ENCODE data around the gene SERPINB11. TPM values are rescaled to one million over a fixed set of nuclear protein-coding genes. Genes with fewer than 3 reads are reported as not detected.

Gene SERPINB11
- total RNA-seq, 1 experiment from 2014 or later, result not detected

GRCh38 chr18:63684718-63685117 lies 18.0 kb upstream of the SERPINB11 start:
- DNase-seq (ENCODE audit: low spot score) (no peak), ATAC-seq (no peak)
- TF ChIP-seq SMAD4 (CRISPR knock-in tag; IDR thresholded peaks at IDR 0.05) (no peak), ZNF396 (CRISPR knock-in tag; IDR thresholded peaks at IDR 0.05; ENCODE audit: borderline replicate concordance) (no peak), OVOL2 (CRISPR knock-in tag; IDR thresholded peaks at IDR 0.05; ENCODE audit: borderline replicate concordance) (no peak), NFYB (CRISPR knock-in tag; conservative IDR thresholded peaks at IDR 0.05; ENCODE audit: low read depth) (no peak), GABPB1 (CRISPR knock-in tag; IDR thresholded peaks at IDR 0.05) (no peak), ETV6 (CRISPR knock-in tag; IDR thresholded peaks at IDR 0.05) (no peak), ZNF232 (CRISPR knock-in tag; IDR thresholded peaks at IDR 0.05) (no peak), HMGXB4 (CRISPR knock-in tag; IDR thresholded peaks at IDR 0.05) (no peak), ATF3 (CRISPR knock-in tag; conservative IDR thresholded peaks at IDR 0.05) (no peak), ZNF317 (CRISPR knock-in tag; IDR thresholded peaks at IDR 0.05; ENCODE audit: borderline replicate concordance, low read depth) (no peak)
- no peak overlapping the region for H3K27ac Mint-ChIP-seq
- no peaks in the 10 kb centered on the region; the same call in 1 of the 2 replicates for H3K27me3 Mint-ChIP-seq (ENCODE audit: low read depth)
- H3K9me3 Mint-ChIP-seq, result peaks cover 20% of the 10 kb centered on the region
- H3K4me1 Mint-ChIP-seq, result peaks cover 15% of the 10 kb centered on the region
- H3K4me3 Mint-ChIP-seq, result no peak overlapping the region
- H3K36me3 Mint-ChIP-seq, result peaks cover 3% of the 10 kb centered on the region; the same call in 1 of the 2 replicates
- POLR2A ChIA-PET, result no interaction called here
- CTCF ChIA-PET, result interaction anchor here (0.7 to 0.9 kb wide), 2 partner anchors 100 to 174 kb away, joined by 3 to 4 read pairs; no protein-coding TSS in a partner anchor

- Mint-ChIP-seq H3K27me3 (ENCODE audit: low read depth) (no peaks in the 10 kb centered on the region; the same call in 1 of the 2 replicates), H3K36me3 (peaks cover 13% of the 10 kb centered on the region), H3K27ac (no peak overlapping the region), H3K9me3 (peaks cover 41% of the 10 kb centered on the region), H3K4me1 (peaks cover 15% of the 10 kb centered on the region), H3K4me3 (no peak overlapping the region)
- ChIA-PET CTCF (no interaction called here), POLR2A (no interaction called here)
- ATAC-seq, result no peak
- TF ChIP-seq ATF3 (CRISPR knock-in tag; conservative IDR thresholded peaks at IDR 0.05) (no peak), CREB1 (CRISPR knock-in tag; IDR thresholded peaks at IDR 0.05) (no peak), ZNF219 (CRISPR knock-in tag; IDR thresholded peaks at IDR 0.05; ENCODE audit: borderline replicate concordance) (no peak), CBFB (CRISPR knock-in tag; IDR thresholded peaks at IDR 0.05; ENCODE audit: low read depth) (no peak), ZNF532 (CRISPR knock-in tag; IDR thresholded peaks at IDR 0.05; ENCODE audit: borderline replicate concordance) (no peak), FOXP1 (CRISPR knock-in tag; IDR thresholded peaks at IDR 0.05; ENCODE audit: borderline replicate concordance) (no peak), KAT7 (CRISPR knock-in tag; IDR thresholded peaks at IDR 0.05; ENCODE audit: borderline replicate concordance) (no peak), RELA (CRISPR knock-in tag; IDR thresholded peaks at IDR 0.05; ENCODE audit: borderline replicate concordance) (no peak), SMAD4 (CRISPR knock-in tag; IDR thresholded peaks at IDR 0.05) (no peak), ZMAT4 (CRISPR knock-in tag; IDR thresholded peaks at IDR 0.05) (no peak)
- no peak for DNase-seq (ENCODE audit: low spot score)
Observed at GRCh38 chr18:63686871-63687270, 15.9 kb upstream of the SERPINB11 start.

All from WTC11 (cell line).